Heart left ventricle (tissue), 13 donors: ENCODE results near the gene C14orf119.

Experiments used
- CTCF ChIP-seq, 12 donors: fragments of 200-600 bp; sonication (generic) in 4 of 12; IDR thresholded peaks; one replicate each; pipeline versions ENCODE4 v1.5.0 to v1.8.0; 2018 to 2022; ENCODE audit warnings: antibody characterized with exemption in 12 of 12, mild to moderate bottlenecking in 5 of 12
- POLR2A ChIP-seq, 2 donors: fragments of 450-650 bp; IDR thresholded peaks; one replicate each; pipeline ENCODE4 v1.6.1; 2017; ENCODE audit warnings: antibody characterized with exemption in 2 of 2, mild to moderate bottlenecking in 2 of 2, moderate library complexity in 2 of 2
- donor health status: ischemic (EF 13 %, LVEDD 7.1; RV severe dilation, severe dysfunction).
- donor health status: DM: no; HTN: yes; CAD: no.
- donor health status: DM: no; HTN: no; CAD: no.
- donor health status: ischemic (EF 25% LVEDD 6.9; RV normal size, moderate dysfunction).
- donor health status: ischemic (EF 25% LVEDD 5.7; RV mildly dilated, moderate dysfunction).
- donor health status: ischemic (EF 35%, LVEDD 5.7; RV mildly dilated, moderate dysfunction).
- donor health status: nonischemic (EF 11% LVEDD 7.7; RV severe dilation, severe dysfunction).
- donor health status: DM: yes; HTN: yes; CAD: no.
- donor health status: PGD.
- donor health status: ischemic (EF 29% LVEDD 5.4; RV normal size, mild dysfunction).
- donor health status: nonischemic (EF 23%, LVEDD 6.1; RV moderate dilation, normal function).

GRCh38 chr14:23056956-23057756 is 38.1 kb upstream of the C14orf119 start, which contains the start of gene CDH24:
- no peak for TF ChIP-seq CTCF (IDR thresholded peaks at IDR 0.05)
- TF ChIP-seq POLR2A (IDR thresholded peaks at IDR 0.05), result peak in 1 of 2 donors; percentile 25
